Fibroblast of skin of abdomen (primary cell): ENCODE measurements around the gene DYRK1A.
"Not testable (repeated sequence)": the region's sequence is repeated elsewhere in the genome, so short reads cannot be mapped to it uniquely, and the experiment has no call there.

Experiments
- DNase-seq: peaks from one replicate; pipeline ENCODE4 v3.0.0-alpha.2; 2013

DYRK1A gene

GRCh38 chr21:37484535-37485474 lies 118.2 kb downstream of the DYRK1A start:
- DNase-seq, result no peak

- no peak for DNase-seq
Measured at GRCh38 chr21:37489553-37489952, 123.0 kb downstream of the DYRK1A start.

GRCh38 chr21:37490084-37490483 lies 123.5 kb downstream of the DYRK1A start:
- no peak for DNase-seq

- DNase-seq, result peak; percentile 11
Measured at GRCh38 chr21:37496972-37497371, 130.4 kb downstream of the DYRK1A start.

- DNase-seq, result no peak
Measured at GRCh38 chr21:37498664-37499063, 132.1 kb downstream of the DYRK1A start.

GRCh38 chr21:37502947-37503346 lies 136.4 kb downstream of the DYRK1A start:
- DNase-seq, result no peak

DNA sequence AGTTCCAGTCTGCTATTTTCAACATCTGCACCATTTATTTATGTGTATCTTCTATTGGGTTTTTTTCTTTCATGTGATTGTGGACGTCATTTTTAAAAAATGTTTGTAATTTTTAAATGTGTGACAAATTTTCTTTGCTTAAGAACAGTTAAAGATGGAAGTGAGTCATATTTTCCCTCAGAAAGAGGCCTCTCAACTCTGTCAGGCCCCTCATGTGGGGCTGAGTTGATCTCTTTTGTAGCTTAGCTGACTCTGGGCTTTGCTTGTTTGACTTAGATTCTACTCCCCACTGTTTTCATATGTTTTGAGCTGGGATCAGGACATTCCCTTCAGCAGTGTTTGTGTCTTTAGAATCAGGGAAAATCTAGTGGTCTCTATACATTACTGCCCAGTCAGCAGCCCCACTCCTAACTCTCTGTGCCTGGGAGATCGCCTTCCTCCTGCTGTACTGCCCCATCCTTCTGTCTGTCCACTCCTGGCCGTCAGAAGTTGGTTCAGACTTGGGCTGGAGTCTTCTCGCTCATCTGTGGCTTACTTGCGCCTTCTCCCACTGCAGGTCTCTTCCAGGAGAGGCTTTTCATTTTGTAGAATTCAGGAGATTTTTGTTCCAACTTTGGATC lies 137.4 kb downstream of the DYRK1A start:
- DNase-seq, result peak; percentile 66

GRCh38 chr21:37505963-37506362 lies 139.4 kb downstream of the DYRK1A start:
- no peak for DNase-seq

GRCh38 chr21:37507716-37508115 lies 141.1 kb downstream of the DYRK1A start:
- DNase-seq, result no peak

- DNase-seq, result no peak
Measured at GRCh38 chr21:37508341-37508740, 141.8 kb downstream of the DYRK1A start.

- peak; percentile 45 for DNase-seq
Measured at GRCh38 chr21:37509802-37510393, 143.3 kb downstream of the DYRK1A start.

- no peak for DNase-seq
Measured at GRCh38 chr21:37511848-37512247, 145.3 kb downstream of the DYRK1A start.

DNA sequence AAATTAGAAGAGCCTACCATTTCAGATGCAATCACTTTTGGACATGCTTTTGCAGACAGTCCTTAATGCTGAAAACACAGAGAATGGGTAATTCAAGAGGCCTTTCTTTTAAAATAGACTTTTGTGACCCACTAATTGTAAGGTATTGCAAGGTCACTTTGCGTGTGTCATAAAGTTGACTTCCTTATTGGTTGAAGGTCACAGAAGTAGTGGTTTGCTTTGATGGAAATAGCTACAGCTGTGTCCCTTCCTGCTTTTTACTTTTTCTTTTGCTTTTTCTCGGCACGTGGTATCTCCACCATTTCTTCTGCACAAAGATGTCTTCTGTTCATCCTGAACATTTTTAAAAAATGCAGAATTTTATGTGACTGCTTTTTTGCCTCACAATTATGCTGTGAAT lies 146.8 kb downstream of the DYRK1A start:
- DNase-seq, result no peak

GRCh38 chr21:37514038-37514667 lies 147.6 kb downstream of the DYRK1A start:
- no peak for DNase-seq

- DNase-seq, result no peak
Measured at GRCh38 chr21:37516998-37517397, 150.4 kb downstream of the DYRK1A start.

GRCh38 chr21:37520801-37521200 lies 154.2 kb downstream of the DYRK1A start:
- DNase-seq, result no peak

DNA sequence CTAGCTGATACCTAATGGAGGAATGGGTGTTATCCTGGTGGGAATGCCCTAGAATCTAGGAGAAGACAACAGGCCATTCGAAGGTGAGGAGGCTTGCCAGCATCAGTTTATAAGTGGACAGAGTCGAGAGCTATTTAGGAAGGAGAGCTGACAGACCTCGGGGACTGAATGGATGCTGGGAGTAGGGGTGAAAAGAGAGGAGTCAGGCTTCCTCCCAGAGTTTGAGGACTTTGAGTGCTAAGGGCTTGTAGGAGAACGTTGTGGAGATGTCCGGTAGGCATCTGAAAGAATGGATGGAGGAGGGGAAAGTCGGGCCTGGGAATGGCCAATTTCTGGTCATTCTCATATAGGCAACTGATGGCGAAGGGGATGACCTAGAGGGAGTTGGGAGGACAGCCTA lies 155.1 kb downstream of the DYRK1A start:
- DNase-seq, result no peak

DNA sequence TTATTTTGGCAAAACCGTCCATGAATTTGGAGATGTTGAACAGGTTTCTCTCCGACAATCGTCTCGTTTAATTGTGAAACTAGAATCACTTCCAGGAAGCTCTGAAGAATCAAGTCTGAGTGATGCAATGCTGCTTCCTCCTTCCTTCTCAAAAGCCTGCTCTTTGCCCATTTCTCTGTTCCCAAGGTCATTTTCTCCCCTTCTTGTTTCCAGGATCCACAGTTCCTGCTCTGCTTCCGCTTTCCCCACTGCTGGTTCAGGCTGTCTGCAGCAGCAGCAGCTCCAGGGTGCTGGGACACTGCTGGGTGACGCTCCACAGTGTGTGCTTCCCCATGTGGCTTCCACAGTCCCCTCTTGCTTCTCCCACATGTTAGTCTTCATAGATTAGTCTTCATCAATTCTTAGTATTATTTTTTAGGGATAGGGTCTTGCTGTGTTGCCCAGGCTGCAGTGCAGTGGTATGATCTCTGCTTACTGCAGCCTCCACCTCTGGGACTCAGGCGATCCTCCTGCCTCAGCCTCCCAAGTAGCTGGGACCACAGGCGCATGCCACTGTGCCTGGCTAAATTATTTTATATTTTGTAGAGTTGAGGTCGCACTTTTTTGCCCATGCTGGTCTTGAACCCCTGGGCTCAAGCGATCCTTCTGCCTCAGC lies 156.2 kb downstream of the DYRK1A start:
- DNase-seq, result no peak

DNA sequence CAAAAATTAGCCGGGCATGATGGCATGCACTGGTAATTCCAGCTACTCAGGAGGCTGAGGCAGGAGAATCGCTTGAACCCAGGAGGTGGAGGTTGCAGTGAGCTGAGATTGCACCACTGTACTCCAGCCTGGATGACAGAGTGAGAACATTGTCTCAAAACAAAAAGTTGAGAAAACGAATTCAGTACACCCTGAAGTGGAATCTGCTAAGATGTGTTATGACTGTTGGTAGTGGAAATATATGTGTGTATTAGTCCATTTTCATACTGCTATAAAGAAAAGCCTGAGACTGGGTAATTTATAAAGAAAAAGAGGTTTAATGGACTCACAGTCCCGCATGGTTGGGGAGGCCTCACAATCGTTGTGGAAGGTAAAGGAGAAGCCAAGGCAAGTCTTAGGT lies 158.4 kb downstream of the DYRK1A start:
- DNase-seq, result not testable (repeated sequence)

DNA sequence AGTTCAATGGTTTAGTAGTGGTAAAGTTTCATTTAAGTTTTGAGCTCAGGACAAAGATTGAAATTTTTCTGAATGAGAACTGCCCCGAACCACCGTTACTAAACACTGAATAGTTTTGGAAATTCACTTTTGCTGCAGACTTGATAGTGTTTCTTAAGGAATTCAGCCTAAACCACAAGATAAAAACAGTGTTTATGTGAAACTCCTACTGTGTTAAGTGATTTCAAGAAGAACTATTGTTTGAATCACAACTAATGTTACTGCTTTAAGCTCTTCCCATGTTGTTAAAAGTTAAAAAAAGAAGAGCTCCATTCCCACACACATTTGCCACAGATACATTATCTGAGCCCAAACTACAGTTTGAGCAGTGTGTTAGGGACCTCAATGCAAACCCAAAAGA lies 159.2 kb downstream of the DYRK1A start:
- no peak for DNase-seq

DNA sequence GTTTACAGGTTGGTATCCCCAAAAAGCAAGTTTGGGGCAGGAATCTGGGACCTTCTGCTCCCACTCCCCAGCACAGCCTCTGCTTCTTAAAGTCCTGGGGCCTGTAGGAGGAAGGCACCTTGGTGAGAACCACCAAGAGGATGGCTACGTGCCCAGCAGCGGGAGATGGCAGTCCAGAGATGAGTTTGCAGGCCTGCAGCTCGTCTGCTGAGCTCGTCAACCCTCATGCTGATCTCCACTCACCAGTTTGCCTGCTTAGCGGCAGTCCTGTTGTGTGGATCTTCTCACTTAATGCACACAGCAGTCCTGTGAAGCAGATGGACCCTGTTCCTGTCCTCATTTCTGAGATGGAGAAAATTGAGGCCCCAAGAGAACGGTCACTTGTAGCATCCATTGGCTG lies 160.5 kb downstream of the DYRK1A start:
- DNase-seq, result no peak

DNA sequence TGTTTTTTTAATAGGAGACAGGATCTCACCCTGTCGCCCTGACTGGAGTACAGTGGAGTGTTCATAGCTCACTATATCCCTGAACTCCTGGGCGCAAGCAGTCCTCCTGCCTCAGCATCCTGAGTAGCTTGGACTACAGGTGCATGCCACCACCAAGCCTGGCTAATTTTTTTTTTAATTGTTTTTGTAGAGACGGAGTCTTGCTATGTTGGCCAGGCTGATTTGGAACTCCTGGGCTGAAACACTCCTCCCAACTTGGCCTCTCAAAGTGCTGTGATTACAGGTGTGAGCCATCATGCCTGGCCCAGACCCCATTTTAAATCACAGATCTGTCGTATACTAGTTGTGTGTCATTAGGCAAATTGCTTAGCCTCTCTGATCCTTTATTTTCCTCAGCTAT lies 161.1 kb downstream of the DYRK1A start:
- DNase-seq, result no peak
